Gastrocnemius medialis (tissue), 4 donors: ENCODE measurements around the gene CCT5. TPM values are rescaled to one million over a fixed set of nuclear protein-coding genes. Genes with fewer than 3 reads are reported as not detected.

Experiments used
- ATAC-seq, 2 donors: fragments of 150-250 bp; one replicate each; pipeline ENCODE4 v1.9.1; 2016
- DNase-seq, 2 donors: peaks; one replicate each; pipeline ENCODE4 v3.0.0-alpha.2; 2019
- H3K27ac ChIP-seq, 4 donors: fragments of 200-600 bp; sonication (generic); 1 replicate in 1 of 4; 2 replicates in 3 of 4; pipeline ENCODE4 v1.5.1; 2016 to 2018; ENCODE audit warnings: mild to moderate bottlenecking in 2 of 4, moderate library complexity in 1 of 4
- H3K27me3 ChIP-seq, 3 donors: fragments of 200-600 bp; sonication (generic) in 2 of 3; 1 replicate in 1 of 3; 2 replicates in 2 of 3; pipeline versions ENCODE4 v1.5.1 to v1.6.0; 2016 to 2019; ENCODE audit warnings: mild to moderate bottlenecking in 1 of 3, moderate library complexity in 1 of 3
- H3K36me3 ChIP-seq, 2 donors: fragments of 200-600 bp; sonication (generic) in 1 of 2; one replicate each; pipeline ENCODE4 v1.5.1; 2017 to 2018
- H3K4me1 ChIP-seq, 2 donors: fragments of 200-600 bp; sonication (generic) in 1 of 2; one replicate each; pipeline ENCODE4 v1.5.1; 2016 to 2017; ENCODE audit warnings: mild to moderate bottlenecking in 2 of 2
- H3K4me3 ChIP-seq, 4 donors: fragments of 200-600 bp; sonication (generic) in 3 of 4; 1 replicate in 1 of 4; 2 replicates in 3 of 4; pipeline ENCODE4 v1.5.1; 2016 to 2019; ENCODE audit warnings: mild to moderate bottlenecking in 2 of 4
- H3K9me3 ChIP-seq, 3 donors: fragments of 200-600 bp; sonication (generic) in 2 of 3; 1 replicate in 1 of 3; 2 replicates in 2 of 3; pipeline ENCODE4 v1.5.1; 2016 to 2019
- CTCF ChIP-seq, 5 experiments: fragments of 450-650 bp in 3 of 5; fragments of 200-600 bp in 2 of 5; sonication (generic) in 2 of 5; IDR thresholded peaks in 4 of 5; conservative IDR thresholded peaks in 1 of 5; 1 replicate in 4 of 5; 2 replicates in 1 of 5; pipeline ENCODE4 v1.5.1; 2016 to 2019; ENCODE audit warnings: antibody characterized with exemption in 5 of 5, mild to moderate bottlenecking in 3 of 5, moderate library complexity in 3 of 5
- POLR2A ChIP-seq, 2 donors: fragments of 450-650 bp; IDR thresholded peaks; one replicate each; pipeline ENCODE4 v1.6.1; 2017; ENCODE audit warnings: antibody characterized with exemption in 2 of 2, mild to moderate bottlenecking in 2 of 2, moderate library complexity in 2 of 2
- in situ Hi-C, 4 donors: fragments of 200-750 bp; cut with MboI; loops; one replicate each; pipeline versions ENCODE4 v1.15.0 to v1.8.0; 2017; ENCODE audit warnings: low sequenced_read_pairs in 4 of 4
- intact Hi-C: fragments of 100-400 bp; cut with DNase I; formaldehyde crosslinking; loops from one replicate; pipeline ENCODE4 v1.15.1; 2023; ENCODE audit warnings: low total_unique reads
- total RNA-seq, 4 donors: library from RNA; depleted of rRNA; stranded (reverse); fragments of >200 nt; gene quantifications; one replicate each; pipeline versions ENCODE4 v1.1.0 to v1.2.3, GENCODE V29; 2016

CCT5 gene
- total RNA-seq, 4 donors from 2014 or later = 201 to 329 (median 267) TPM

DNA sequence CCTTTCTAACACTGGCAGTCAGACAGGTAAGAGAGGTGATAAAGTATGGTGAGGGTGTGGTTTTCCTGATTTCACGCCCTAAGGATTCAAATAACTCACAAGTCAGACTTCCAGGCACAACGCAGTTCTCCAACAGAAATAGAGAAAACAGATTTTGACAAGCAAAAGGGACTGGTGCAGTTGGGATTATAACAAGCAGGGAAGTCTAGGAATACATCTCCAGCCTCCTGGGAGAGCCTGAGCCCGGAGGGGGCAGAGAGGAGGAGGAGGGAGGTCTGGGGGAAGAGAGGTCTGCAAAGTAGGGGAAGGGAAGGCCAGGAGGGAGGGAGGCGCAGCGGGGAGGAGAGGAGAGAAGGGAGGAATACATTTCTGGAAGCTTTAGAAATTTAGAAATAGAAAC lies 56.0 kb downstream of the CCT5 start:
- intact Hi-C loops = no loop called here
- H3K9me3 ChIP-seq = no peaks in the 10 kb centered on the region
- H3K27ac ChIP-seq = peak overlapping the region; percentile 91 to 98 (median 94)
- H3K27me3 ChIP-seq = no peaks in the 10 kb centered on the region
- DNase-seq = no peak
- no peak for ATAC-seq
- peaks cover 59 to 67% of the 10 kb centered on the region in 2 donors for H3K4me1 ChIP-seq
- in situ Hi-C loops = no loop called here
- peak overlapping the region; percentile 15 to 70 (median 64) for H3K4me3 ChIP-seq
- no peaks in the 10 kb centered on the region for H3K36me3 ChIP-seq
- TF ChIP-seq CTCF (IDR thresholded peaks at IDR 0.05 in 4 of 5, conservative IDR thresholded peaks at IDR 0.05 in 1 of 5) (no peak), POLR2A (IDR thresholded peaks at IDR 0.05) (no peak)

DNA sequence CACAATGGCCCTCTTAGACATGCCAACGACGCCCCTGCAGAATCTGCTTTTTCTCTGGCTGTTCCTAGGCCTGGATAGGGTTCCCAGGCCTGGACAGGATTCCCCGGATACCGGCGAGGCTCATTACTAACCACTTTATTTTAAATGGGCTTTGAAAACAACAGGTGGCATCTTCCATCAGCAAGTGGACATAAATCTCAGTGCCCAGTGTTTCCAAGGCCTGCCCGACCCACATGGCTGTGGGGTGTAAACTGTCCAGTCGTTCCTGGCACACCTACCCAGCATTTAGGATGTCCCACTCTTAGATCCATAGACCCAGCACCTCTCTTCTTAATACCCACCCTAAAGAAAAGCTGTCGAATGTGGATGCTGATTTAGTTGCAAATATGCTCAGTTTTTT lies 56.7 kb downstream of the CCT5 start:
- Histone ChIP-seq H3K4me3 (peak overlapping the region; percentile 56 to 70 (median 64)), H3K27me3 (no peaks in the 10 kb centered on the region), H3K9me3 (no peaks in the 10 kb centered on the region), H3K36me3 (no peaks in the 10 kb centered on the region), H3K4me1 (peaks cover 65 to 71% of the 10 kb centered on the region in 2 donors), H3K27ac (peak overlapping the region; percentile 91 to 98 (median 94))
- in situ Hi-C loops (no loop called here), intact Hi-C loops (no loop called here)
- TF ChIP-seq POLR2A (IDR thresholded peaks at IDR 0.05) (peak in 1 of 2 donors; percentile 41), CTCF (IDR thresholded peaks at IDR 0.05 in 4 of 5, conservative IDR thresholded peaks at IDR 0.05 in 1 of 5) (no peak)
- peak; percentile 57 to 63 for DNase-seq
- ATAC-seq = peak; percentile 38 to 49

DNA sequence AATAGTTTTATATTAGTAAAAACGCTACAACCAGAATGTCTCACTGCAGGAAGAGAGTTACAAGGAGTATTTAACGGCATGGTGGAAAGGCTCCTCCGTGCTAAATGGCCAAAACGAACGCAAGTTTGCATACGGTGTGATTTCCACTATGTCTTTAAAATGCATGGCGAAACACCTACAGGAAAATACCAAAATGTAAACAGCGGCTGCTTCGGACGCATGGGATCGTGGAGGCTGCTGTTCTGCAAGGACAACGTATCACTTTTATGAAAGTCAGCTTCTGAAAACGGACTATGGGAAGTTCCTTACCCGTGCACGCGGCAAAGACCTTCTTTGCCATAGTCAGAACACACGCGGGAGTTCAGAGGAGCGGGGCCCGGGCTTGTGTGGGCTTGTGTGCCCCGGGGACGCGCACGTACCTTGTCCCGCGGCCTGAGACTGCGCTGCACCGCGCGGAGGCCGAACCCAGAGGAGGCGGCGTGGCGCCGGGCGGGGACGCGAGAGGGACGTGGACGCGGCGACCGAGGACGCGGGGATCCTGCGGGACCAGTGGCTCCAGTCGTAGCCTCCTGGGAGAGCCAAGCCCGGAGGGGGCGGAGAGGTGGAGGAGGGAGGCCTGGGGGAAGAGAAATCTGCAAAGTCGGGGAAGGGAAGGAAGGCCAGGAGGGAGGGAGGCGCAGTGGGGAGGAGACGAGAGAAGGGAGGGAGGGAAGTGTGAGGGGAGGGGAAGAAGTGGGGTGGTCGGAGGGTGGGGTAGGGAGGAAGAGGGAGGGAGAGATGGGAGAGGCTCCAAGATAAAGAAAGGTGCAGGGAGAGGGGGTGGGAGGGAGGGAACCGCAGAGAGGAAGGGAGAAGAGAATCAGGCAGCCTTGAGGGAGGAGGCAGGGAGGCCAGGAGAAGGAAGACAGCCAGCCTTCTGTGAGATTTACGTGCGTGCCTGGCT lies 57.4 kb downstream of the CCT5 start, which contains the start of gene CMBL:
Gene CMBL, minus strand, starts transcription at position 697 of the 943 bp plus-strand sequence. CDS start 17,140 bp downstream, outside the sequence.
- Histone ChIP-seq H3K9me3 (no peaks in the 10 kb centered on the region), H3K4me3 (peak within 1 kb of the TSS; percentile 56 to 70 (median 64)), H3K27me3 (no peaks in the 10 kb centered on the region), H3K27ac (peak within 1 kb of the TSS; percentile 91 to 98 (median 94)), H3K36me3 (no peaks in the 10 kb centered on the region), H3K4me1 (peaks cover 66 to 67% of the 10 kb centered on the region in 2 donors)
- ATAC-seq (peak; percentile 33 to 40), DNase-seq (peak in 1 of 2 donors; percentile 40)
- TF ChIP-seq POLR2A (IDR thresholded peaks at IDR 0.05) (no peak), CTCF (IDR thresholded peaks at IDR 0.05 in 4 of 5, conservative IDR thresholded peaks at IDR 0.05 in 1 of 5) (no peak)
- intact Hi-C loops = no loop called here
- in situ Hi-C loops = no loop called here

- no peaks in the 10 kb centered on the region for H3K27me3 ChIP-seq
- no peak overlapping the region for H3K4me3 ChIP-seq
- no peaks in the 10 kb centered on the region for H3K9me3 ChIP-seq
- H3K27ac ChIP-seq = peak overlapping the region; percentile 91 to 98 (median 94)
- in situ Hi-C loops (no loop called here), intact Hi-C loops (no loop called here)
- H3K36me3 ChIP-seq = no peaks in the 10 kb centered on the region
- peaks cover 52 to 53% of the 10 kb centered on the region in 2 donors for H3K4me1 ChIP-seq
- TF ChIP-seq POLR2A (IDR thresholded peaks at IDR 0.05) (no peak), CTCF (IDR thresholded peaks at IDR 0.05 in 4 of 5, conservative IDR thresholded peaks at IDR 0.05 in 1 of 5) (no peak)
- no peak for ATAC-seq
- DNase-seq = no peak
Measured at GRCh38 chr5:10308844-10309243, 58.8 kb downstream of the CCT5 start.
